ENCODE results near the gene DPH3.

DPH3 gene

DNA sequence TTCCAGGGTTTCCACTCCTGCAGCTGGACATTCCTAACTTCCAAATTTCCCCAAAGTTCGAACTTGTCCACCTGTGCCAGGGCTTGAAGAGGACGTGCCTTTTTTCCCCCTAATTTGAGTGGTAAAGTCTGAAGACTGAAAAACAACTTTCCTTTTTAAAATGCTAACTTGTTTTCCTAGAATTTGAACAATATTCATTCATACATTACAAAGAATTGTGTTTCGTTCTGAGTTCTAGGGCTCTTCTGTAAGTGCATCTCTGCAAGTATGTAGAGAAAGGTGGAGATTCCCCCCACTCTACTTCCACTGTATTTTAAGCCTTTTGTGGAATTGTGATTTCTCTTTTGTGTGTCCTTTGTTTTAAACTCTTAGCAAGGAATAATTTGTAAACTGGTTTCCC lies 9.4 kb downstream of the DPH3 start:
- DNase-seq (ENCODE audit: low spot score): no peak

DNA sequence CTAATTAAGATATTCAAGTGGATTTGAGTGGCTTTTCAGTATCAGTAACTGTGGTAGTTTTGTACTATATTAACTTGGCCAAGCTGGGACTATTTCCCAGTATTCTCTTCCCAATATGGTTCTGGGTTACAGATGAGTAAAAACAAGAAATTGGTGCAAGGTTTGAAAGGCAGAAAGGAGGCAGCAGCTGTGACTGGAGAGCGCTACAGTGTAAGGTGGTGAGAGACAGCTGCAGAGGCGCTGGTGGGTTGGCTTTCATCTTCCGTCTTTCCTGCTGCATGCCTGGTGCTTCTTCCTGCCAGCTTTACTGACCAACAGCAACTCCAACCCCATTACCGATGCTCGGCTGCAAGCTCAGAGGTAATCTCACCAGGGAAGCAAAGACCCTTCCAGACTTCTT lies 9.8 kb downstream of the DPH3 start:
- no peak for DNase-seq (ENCODE audit: low spot score)

DNA sequence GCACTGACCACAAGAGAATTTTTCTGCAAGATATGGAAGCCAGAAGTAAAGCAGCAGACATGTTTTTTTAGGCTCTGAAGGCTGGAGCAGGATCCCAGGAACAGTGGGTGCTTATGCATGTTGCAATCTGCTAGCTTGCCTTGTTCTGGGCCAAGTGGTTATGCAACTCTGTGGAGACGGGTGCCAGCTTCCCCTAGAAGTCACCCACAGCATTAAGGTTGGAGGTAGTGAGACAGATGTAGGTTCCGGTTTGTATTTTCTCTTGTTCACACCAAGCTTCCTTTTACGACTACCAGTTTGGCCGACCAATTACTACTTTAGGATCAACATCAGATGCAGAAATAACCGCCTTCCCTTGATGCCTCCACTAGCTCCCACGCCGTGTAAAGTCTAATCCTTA lies 11.1 kb downstream of the DPH3 start:
- peak; percentile 55 for DNase-seq (ENCODE audit: low spot score)

DNA sequence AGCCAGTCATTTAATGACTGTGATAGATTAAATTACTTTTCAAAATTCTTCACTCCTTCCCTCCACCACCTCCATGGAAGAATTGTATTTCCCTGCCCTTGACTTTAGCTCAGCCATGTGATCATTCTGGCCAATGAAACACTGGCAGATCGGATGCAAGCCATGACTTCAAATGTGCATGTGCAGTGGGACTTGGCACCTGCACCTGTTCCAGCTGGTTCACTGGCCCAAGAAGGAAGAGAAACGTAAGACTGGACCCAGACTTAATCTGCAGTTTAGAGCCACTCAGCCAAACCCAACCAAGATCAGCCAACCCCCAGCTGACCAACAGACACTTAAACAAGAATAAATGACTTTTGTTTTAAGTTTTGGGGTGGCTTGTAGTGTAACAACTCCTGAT lies 11.8 kb downstream of the DPH3 start:
- no peak for DNase-seq (ENCODE audit: low spot score)

DNA sequence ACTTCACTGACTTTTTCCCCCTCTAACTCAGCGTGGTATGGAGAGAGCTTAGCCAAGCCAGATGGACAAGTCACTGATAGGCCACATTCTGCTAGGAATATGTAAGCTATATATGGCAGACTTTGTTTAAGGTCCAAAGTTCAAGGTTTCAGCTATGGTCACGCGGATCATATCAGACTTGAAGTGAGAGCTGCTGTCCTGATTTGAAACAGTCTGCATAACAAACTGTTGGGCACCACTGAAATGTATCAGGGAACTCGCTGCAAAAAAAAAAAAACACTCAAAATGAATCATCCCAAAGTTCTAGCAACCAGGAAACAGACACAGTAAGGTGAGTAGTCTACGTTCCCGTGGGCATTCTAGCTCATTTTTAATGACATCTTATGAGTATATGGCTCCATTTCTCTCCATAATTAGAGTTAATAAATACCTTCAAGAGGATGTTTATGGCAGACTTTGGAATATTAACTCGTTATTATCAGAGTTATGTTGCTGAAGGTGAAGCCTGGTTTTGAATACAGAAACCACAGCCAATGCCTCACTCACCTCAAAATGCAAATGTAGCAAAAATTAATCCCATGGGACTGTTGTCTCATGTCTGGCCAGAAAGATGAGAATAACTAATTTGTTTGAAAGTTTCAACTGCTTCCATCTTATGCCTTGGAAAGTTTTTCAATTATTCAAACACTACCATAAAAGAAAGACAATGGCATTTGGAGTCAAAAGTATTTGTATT lies 12.3 kb downstream of the DPH3 start:
- no peak for DNase-seq (ENCODE audit: low spot score)

DNA sequence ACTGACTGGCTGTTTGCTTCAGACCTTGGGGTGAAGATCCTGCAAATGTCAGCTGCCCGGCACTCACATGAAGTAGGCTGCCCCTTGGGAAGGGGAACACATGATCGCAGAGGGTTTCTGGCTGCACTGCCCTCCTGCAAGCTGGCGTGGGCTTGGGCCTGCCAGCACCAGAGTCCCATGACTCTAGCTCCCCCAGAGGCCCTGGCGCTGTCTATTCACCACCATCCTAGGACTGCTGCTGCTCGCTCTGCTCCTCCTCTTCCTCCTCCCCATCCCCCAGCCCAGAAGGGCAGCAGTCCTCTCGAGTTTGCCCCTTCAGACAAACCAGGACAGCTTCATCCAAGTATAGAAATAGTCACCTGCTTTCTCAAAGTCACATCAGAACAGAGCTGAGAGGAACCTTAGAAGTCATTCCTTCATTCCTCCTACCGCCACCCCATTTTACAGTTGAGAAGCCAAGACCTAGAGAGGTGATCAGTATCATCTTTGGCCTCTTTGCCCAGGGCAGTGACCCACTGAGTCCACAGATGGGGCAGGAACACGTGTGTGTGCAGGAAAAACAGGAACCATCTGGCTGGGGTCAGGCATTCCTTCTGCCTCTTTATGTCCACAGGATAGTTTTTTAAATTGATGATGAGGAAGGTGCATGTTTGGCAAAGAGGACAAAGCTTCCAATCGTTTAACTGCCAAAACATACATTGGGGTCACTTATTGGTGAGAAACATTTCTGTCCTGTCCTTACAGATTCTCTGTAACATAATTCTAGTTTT lies 13.2 kb downstream of the DPH3 start:
- DNase-seq (ENCODE audit: low spot score): no peak

DNA sequence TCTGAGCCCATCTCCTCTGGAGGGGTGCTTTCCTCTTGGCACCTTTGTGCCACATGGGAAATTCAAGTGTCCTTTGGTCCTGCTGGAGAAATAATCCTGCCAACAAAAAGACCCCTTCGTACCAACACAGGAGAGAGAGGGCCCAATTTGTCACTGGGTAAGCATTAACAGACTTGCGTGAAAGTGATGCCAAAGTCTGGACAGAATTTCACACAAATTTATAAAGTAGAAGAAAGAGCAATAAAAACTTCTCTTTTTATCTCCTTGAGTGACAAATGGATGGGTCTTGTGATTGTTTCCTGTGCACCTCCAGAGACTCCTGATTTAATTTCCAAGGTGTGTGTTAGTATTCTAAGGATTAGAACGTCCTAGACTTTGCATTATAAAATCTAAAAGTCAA lies 14.9 kb downstream of the DPH3 start:
- no peak for DNase-seq (ENCODE audit: low spot score)

DNA sequence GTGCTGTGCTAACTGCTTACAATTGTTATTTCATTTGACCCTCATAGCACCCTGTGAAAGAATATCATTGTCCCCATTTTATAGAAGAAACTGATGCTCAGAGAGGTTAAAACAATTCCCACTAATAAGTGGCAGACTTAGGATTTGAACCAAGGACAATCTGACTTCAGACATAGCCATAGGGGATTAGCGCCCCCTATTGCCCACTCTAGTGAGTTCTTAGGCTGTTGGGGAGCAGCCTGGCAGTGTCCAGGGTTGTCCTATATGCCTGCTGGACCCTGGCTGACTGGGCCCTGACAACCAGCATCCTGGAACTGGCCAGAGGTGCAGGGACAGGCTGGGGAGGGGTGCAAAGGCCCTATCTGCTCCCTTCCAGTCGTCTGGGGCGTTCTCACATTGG lies 15.4 kb downstream of the DPH3 start:
- DNase-seq (ENCODE audit: low spot score): peak; percentile 34

DNA sequence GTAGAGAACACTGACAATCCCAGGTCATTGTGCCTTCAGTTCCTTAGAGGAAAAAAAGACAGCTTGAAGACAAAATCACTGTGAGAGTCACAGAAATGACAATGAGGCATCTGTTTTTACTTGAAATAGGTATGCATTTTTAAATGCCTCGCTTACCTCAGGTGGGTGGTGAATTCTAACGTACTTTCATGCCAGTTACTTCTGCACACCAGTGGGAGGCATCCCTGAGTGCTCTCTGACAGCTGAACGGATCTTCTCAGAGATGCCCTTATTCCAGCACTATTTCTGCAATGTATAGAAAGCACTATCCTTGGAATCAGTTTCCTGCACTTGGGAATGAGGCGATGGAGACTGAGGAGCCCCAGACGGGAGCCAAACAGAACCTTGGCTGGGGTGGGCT lies 16.2 kb downstream of the DPH3 start:
- no peak for DNase-seq (ENCODE audit: low spot score)

DNA sequence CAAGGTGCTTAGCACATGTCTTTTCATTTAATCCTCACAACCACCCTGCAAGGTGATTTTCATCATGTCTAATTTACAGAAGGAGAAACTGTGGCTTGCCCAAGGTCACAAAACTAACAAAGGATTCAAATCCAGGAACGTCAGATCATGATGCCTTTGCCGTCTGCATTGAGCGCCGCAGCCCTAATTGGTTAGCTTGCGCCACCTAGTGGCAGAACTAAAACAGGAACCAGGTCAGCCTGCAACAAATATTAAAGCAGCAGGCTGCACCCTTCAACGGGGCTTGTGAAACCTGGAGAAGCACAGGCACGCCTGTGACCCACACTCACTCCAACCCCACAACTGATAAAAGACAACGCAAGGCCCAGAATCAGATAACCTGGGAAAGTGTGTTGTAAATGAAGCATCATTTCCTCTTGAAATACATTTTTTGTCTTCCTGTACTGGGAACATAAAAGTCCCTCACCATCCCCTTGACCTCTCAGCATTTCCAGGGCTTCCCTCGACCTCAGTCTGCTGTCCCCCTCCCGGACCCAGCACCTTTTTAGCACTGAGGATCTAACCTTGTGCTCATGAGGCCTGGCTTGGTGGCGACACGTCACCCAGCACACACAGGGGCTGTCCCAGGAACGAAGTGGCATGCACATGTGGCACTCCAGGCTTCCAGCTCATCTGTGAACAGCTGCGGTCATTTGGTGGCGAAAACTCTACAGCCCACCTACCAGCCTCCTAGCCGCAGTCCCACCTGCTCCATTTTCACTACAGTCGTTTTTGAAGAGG lies 17.3 kb downstream of the DPH3 start:
- peak; percentile 85 for DNase-seq (ENCODE audit: low spot score)

DNA sequence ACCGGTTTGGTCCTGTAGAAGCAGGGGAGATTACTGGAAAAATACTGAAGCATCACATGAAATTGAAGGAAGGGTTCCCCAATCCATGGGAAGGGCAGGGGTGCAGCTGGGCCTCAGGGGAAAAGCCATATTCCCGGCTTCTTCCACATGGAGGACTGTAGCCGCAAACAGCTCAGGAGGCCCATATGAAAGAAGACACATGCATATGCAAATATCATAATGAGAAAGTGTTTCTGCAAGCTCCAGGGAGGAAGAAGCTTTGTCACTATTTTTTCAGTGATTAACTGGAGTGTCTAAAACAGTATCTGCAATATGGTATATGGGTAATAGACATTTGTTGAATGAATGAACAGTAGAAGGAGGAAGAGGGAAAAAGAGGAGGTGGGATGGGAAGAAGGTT lies 19.1 kb downstream of the DPH3 start:
- no peak for DNase-seq (ENCODE audit: low spot score)

DNA sequence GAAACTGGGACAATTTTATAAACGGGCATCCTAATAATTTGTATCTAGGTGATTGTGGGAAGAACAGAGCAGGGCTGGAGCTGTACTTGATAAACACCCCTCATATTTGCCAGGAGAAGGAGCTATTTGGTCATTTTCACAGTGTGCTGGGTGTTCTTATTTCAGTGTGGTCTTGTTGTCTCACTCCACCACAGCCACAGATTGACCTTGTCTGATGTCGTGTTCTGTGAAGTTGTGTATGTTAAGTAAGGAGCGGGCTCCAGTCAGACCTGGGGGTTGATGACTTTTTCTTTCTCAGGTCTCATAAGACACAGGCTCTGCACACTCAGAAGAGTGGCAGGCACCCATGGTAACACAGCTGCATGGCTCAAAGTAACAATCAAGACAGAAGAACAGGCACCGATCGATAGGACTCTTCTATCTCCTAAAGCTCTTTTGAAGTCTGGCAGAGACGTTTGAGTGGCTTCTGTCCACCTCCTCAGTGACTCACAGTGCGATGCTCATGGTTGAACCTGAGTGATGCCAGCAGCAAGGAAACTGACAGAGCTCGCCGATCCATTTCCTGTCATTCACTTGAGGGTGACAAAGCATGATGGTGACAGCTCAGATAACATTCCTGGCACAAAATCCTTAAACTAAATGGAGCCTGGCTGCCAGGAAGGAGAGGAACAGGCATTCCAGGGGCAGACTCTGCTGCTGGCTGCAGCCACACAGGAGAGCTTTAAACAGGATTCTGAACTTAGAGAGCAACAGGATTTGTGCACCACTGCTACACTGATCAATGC lies 20.8 kb downstream of the DPH3 start:
- DNase-seq (ENCODE audit: low spot score): peak; percentile 16

DNA sequence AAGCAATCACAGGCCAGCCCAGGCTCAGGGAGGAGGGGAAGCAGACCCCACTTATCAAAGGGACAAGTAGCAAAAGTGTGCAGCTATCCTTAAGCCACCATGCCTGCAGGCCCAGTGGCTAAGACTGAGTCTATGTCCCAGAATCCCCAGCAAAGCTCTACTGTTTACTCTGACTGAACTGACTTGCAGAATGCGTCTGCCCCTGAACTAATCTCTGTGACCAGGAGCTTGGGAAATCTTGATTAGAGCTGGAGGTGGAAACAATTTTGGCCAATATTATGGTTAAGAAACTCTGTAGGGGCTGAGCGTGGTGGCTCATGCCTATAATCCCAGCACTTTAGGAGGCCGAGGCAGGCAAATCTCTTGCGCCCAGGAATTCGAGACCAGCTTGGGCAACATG lies 22.6 kb downstream of the DPH3 start:
- no peak for DNase-seq (ENCODE audit: low spot score)

DNA sequence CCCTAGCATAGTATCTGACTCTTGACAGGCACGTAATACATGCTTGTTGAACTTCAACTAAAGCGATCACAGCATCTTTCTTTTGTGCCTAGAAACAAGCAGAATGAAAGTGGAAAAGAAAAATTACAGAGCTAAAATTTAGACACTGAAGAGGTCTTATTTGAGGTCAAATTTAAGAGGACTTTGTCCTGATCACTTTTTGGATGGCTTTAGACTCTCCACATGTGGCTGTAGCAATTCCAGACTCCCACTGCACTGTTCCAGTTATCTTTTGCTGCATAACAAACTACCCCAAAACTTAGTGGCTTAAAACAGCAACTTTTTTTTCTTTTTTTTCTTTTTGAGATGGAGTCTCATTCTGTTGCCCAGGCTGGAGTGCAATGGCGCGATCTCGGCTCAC lies 23.5 kb downstream of the DPH3 start:
- DNase-seq (ENCODE audit: low spot score): no peak

DNA sequence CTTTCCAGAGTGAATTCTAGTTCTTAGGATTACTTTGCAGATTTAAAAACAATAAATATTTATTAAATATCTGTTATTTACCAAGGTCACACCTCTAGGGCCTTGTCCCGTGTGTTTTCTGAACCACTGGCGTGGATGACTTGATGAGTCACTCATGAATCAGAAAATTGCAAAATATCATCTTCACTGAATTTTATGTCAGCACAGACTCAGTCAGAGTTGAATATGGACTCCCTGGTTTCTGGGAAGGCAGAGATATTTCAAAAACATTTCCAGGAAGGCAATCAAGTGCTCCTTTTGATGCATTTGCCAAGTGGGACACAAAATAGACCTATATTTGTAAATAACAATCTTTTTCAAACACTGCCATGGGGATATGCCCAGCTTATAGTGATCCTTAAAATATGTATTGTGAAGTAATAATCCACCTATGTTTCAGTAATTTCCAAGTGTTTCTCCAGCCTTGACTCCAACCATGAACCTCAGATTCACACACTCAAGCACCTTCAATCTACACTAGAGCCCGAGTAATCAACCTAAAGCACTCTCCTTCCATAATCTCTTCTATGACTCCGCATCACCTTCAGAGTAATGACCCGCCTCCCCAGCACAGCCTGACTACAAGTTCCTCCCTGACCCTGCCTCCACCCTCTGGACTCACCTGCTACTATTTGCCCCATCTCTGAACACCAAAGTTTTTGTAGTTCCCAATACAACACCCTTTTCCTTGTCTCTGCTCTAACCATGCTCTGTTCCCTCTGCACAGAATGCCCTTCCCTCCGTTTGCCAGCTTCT lies 24.3 kb downstream of the DPH3 start:
- DNase-seq (ENCODE audit: low spot score): peak; percentile 80

DNA sequence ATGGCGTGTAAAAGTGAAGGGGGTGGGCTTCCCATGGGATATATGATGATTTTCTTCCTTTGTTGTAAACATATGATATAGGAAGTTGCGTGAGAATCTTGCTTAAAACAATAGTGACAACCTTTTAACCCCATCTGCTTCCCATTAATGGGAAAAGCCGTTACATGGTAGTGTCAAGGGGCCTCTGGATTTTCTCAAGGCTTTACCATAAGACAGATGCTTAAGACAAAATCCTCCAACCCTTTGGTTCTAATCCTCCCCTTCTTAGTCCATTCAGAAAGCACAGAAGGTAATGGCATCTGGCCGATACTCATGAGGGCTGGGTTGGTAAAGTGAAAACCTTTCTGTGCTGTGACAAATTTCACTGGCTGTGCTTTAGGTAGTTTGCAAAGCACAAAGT lies 25.0 kb downstream of the DPH3 start:
- no peak for DNase-seq (ENCODE audit: low spot score)

DNA sequence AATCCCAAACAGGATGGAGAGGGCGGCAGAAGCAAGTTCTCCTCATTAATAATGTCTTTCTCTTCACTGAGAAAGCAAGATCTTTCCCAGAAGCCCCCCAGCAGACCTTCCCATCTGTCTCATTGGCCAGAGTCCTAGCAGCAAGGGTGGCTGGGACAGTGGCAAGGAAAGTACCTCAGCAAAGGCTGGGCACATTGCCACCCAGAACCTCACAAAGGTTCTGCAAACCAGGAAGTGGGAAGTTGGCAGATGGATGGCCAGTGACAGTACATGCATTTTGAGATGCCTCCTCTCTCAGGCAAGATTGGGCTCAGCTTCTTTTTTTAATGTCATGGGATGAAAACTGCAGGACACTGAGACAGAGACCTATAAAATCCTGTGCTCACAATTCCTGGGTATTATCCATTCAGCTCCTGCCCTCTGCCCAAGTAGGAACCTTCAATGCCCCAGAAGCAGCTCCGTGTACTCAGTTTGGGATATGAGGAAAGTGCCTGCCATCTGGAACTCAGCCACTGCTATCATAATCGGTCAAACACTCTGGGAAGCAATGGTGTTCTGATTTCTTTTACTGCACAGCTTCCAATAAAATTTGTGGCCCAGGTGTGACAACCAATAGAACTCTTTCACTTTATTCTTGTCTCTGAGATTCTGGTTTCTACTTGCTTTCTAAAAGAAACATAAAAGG lies 25.5 kb downstream of the DPH3 start:
- peak; percentile 10 for DNase-seq (ENCODE audit: low spot score)

DNA sequence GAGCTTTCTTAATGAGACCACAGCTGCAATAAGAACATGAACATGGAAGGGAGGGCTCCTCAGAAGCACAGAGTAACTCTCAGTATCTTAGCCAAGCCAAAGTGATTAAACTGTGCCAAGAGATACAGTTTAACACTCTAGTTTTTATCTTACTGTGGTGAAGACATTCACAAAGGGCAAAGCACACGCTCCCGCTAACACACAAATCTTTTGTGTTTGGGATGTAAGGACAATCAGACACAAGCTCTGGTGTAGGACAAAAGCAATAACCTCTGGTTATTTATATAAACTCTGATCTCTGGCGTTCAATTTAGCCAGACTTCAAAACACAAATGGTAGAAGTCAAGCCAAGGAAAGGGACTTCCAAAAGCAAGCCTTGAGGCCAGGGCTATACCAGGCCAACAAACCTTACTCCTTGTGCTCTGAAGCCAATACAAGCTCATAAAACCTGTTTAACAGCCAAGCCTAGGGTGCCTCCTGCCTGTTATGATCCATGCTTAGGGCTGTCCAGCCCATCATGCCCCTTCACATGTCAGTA lies 27.8 kb downstream of the DPH3 start:
- no peak for DNase-seq (ENCODE audit: low spot score)

DNA sequence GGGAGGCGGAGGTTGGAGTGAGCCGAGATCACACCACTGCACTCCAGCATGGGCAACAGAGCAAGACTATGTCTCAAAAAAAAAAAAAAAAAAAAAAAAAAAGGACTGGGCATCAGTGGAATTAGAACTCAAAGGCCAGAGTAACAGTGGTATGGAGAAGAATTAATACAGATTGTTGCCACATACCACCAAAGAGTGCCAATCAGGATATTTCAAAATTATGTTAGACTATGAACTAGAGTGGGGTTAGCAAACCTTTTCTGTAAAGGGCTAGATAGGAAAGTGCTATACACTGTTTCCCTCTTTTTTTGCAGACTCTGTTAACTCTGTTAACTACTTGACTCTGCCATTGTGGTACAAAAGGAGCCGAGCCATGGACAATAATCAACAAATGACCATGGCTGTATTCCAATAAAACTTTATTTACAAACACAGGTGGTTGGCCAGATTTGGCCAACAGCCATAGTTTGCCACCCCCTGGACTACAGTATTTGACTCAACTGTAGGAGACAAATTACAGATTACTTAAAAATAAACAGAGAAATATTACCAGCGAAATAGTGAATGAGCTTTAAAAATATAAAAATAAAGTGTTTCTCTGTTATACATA lies 28.6 kb downstream of the DPH3 start:
- no peak for DNase-seq (ENCODE audit: low spot score)

DNA sequence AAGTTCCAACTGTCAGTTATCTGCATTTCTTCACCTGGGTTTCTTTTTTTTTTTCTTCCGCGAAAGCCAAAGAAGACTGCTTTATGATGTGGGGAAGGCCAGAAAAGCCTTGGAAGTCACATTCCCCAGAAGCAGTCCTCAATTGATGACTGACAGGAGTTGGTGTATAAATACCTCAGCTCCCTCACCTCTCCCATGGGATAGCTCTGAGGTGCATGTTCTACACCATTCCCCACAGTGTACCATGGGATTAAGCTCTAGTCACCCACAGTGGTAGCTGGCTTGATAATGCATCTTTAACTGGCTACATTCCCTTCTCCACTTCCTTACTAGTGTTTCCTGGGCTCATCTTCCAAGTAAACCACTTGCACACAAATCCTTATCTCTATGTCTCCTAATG lies 30.5 kb downstream of the DPH3 start:
- DNase-seq (ENCODE audit: low spot score): no peak
